ENCODE measurements around the gene MACF1. TPM values are rescaled to one million over a fixed set of nuclear protein-coding genes. Genes with fewer than 3 reads are reported as not detected.

MACF1 gene
- total and polyA plus RNA-seq, 9 donors = 198 to 352 (median 263) TPM

- Histone ChIP-seq H3K4me3 (ENCODE audit: low read length) (peak overlapping the region; percentile 66), H3K27ac (ENCODE audit: low read length) (peak overlapping the region; percentile 94), H3K4me1 (ENCODE audit: control insufficient read depth, insufficient read depth, low read length) (peaks cover 59% of the 10 kb centered on the region), H3K27me3 (ENCODE audit: control insufficient read depth, insufficient read depth, low read length) (no peaks in the 10 kb centered on the region), H3K36me3 (ENCODE audit: control insufficient read depth, insufficient read depth, low read length) (peaks cover 17% of the 10 kb centered on the region), H3K9me3 (replicated peaks; ENCODE audit: control insufficient read depth, low read depth, low read length) (no peaks in the 10 kb centered on the region)
- WGBS (ENCODE audit: insufficient coverage) = 1% methylated on average over 28 of the region's 53 CpGs
- peak; percentile 99 for DNase-seq
Measured at GRCh38 chr1:39408641-39409054, 204.2 kb downstream of the MACF1 start.

GRCh38 chr1:39409055-39409816 lies 204.7 kb downstream of the MACF1 start:
- Histone ChIP-seq H3K4me3 (ENCODE audit: low read length) (peak overlapping the region; percentile 59), H3K27ac (ENCODE audit: low read length) (peak overlapping the region; percentile 79), H3K36me3 (ENCODE audit: control insufficient read depth, insufficient read depth, low read length) (peaks cover 22% of the 10 kb centered on the region), H3K27me3 (ENCODE audit: control insufficient read depth, insufficient read depth, low read length) (no peaks in the 10 kb centered on the region), H3K9me3 (replicated peaks; ENCODE audit: control insufficient read depth, low read depth, low read length) (no peaks in the 10 kb centered on the region), H3K4me1 (ENCODE audit: control insufficient read depth, insufficient read depth, low read length) (peaks cover 65% of the 10 kb centered on the region)
- 0% methylated on average over 68 of the region's 71 CpGs for WGBS (ENCODE audit: insufficient coverage)
- peak; percentile 84 for DNase-seq

GRCh38 chr1:39410915-39411436 lies 206.5 kb downstream of the MACF1 start:
- 46% methylated on average over 2 of the region's 3 CpGs for WGBS (ENCODE audit: insufficient coverage)
- Histone ChIP-seq H3K4me3 (ENCODE audit: low read length) (peak overlapping the region; percentile 59), H3K27ac (ENCODE audit: low read length) (peak overlapping the region; percentile 33), H3K4me1 (ENCODE audit: control insufficient read depth, insufficient read depth, low read length) (peaks cover 56% of the 10 kb centered on the region), H3K27me3 (ENCODE audit: control insufficient read depth, insufficient read depth, low read length) (no peaks in the 10 kb centered on the region), H3K9me3 (replicated peaks; ENCODE audit: control insufficient read depth, low read depth, low read length) (no peaks in the 10 kb centered on the region), H3K36me3 (ENCODE audit: control insufficient read depth, insufficient read depth, low read length) (peaks cover 25% of the 10 kb centered on the region)
- DNase-seq = peak; percentile 93

GRCh38 chr1:39411526-39412478 lies 207.3 kb downstream of the MACF1 start:
- Histone ChIP-seq H3K27me3 (ENCODE audit: control insufficient read depth, insufficient read depth, low read length) (no peaks in the 10 kb centered on the region), H3K36me3 (ENCODE audit: control insufficient read depth, insufficient read depth, low read length) (peaks cover 27% of the 10 kb centered on the region), H3K27ac (ENCODE audit: low read length) (peak overlapping the region; percentile 33), H3K9me3 (replicated peaks; ENCODE audit: control insufficient read depth, low read depth, low read length) (no peaks in the 10 kb centered on the region), H3K4me3 (ENCODE audit: low read length) (peak overlapping the region; percentile 59), H3K4me1 (ENCODE audit: control insufficient read depth, insufficient read depth, low read length) (peaks cover 52% of the 10 kb centered on the region)
- no peak for DNase-seq
- 43% methylated on average over 2 of the region's 3 CpGs for WGBS (ENCODE audit: insufficient coverage)

- Histone ChIP-seq H3K4me1 (ENCODE audit: control insufficient read depth, insufficient read depth, low read length) (peaks cover 43% of the 10 kb centered on the region), H3K4me3 (ENCODE audit: low read length) (no peak overlapping the region), H3K27ac (ENCODE audit: low read length) (peak overlapping the region; percentile 5), H3K9me3 (replicated peaks; ENCODE audit: control insufficient read depth, low read depth, low read length) (no peaks in the 10 kb centered on the region), H3K36me3 (ENCODE audit: control insufficient read depth, insufficient read depth, low read length) (peaks cover 27% of the 10 kb centered on the region), H3K27me3 (ENCODE audit: control insufficient read depth, insufficient read depth, low read length) (no peaks in the 10 kb centered on the region)
- WGBS (ENCODE audit: insufficient coverage) = 100% methylated on average over 1 of the region's 2 CpGs
- DNase-seq = no peak
Measured at GRCh38 chr1:39412892-39413291, 208.4 kb downstream of the MACF1 start.

GRCh38 chr1:39413902-39414528 lies 209.5 kb downstream of the MACF1 start:
- H3K27me3 ChIP-seq (ENCODE audit: control insufficient read depth, insufficient read depth, low read length) = no peaks in the 10 kb centered on the region
- DNase-seq = peak; percentile 35
- no peak overlapping the region for H3K27ac ChIP-seq (ENCODE audit: low read length)
- 58% methylated on average over 4 of the region's 4 CpGs for WGBS (ENCODE audit: insufficient coverage)
- peaks cover 40% of the 10 kb centered on the region for H3K4me1 ChIP-seq (ENCODE audit: control insufficient read depth, insufficient read depth, low read length)
- H3K36me3 ChIP-seq (ENCODE audit: control insufficient read depth, insufficient read depth, low read length) = peaks cover 32% of the 10 kb centered on the region
- no peaks in the 10 kb centered on the region for H3K9me3 ChIP-seq (replicated peaks; ENCODE audit: control insufficient read depth, low read depth, low read length)
- no peak overlapping the region for H3K4me3 ChIP-seq (ENCODE audit: low read length)

- H3K27ac ChIP-seq (ENCODE audit: low read length) = no peak overlapping the region
- DNase-seq = no peak
- H3K4me1 ChIP-seq (ENCODE audit: control insufficient read depth, insufficient read depth, low read length) = peaks cover 33% of the 10 kb centered on the region
- no peaks in the 10 kb centered on the region for H3K9me3 ChIP-seq (replicated peaks; ENCODE audit: control insufficient read depth, low read depth, low read length)
- 88% methylated on average over 9 of the region's 9 CpGs for WGBS (ENCODE audit: insufficient coverage)
- no peak overlapping the region for H3K4me3 ChIP-seq (ENCODE audit: low read length)
- no peaks in the 10 kb centered on the region for H3K27me3 ChIP-seq (ENCODE audit: control insufficient read depth, insufficient read depth, low read length)
- peaks cover 37% of the 10 kb centered on the region for H3K36me3 ChIP-seq (ENCODE audit: control insufficient read depth, insufficient read depth, low read length)
Measured at GRCh38 chr1:39415553-39415952, 211.1 kb downstream of the MACF1 start.

- Histone ChIP-seq H3K36me3 (ENCODE audit: control insufficient read depth, insufficient read depth, low read length) (peaks cover 35% of the 10 kb centered on the region), H3K27me3 (ENCODE audit: control insufficient read depth, insufficient read depth, low read length) (no peaks in the 10 kb centered on the region), H3K4me1 (ENCODE audit: control insufficient read depth, insufficient read depth, low read length) (peaks cover 22% of the 10 kb centered on the region), H3K4me3 (ENCODE audit: low read length) (no peak overlapping the region), H3K9me3 (replicated peaks; ENCODE audit: control insufficient read depth, low read depth, low read length) (no peaks in the 10 kb centered on the region), H3K27ac (ENCODE audit: low read length) (no peak overlapping the region)
- DNase-seq = no peak
Measured at GRCh38 chr1:39416609-39417008, 212.1 kb downstream of the MACF1 start.

- H3K9me3 ChIP-seq (replicated peaks; ENCODE audit: control insufficient read depth, low read depth, low read length) = no peaks in the 10 kb centered on the region
- WGBS (ENCODE audit: insufficient coverage) = 78% methylated on average over 1 of the region's 4 CpGs
- H3K4me1 ChIP-seq (ENCODE audit: control insufficient read depth, insufficient read depth, low read length) = peaks cover 8% of the 10 kb centered on the region
- H3K27ac ChIP-seq (ENCODE audit: low read length) = no peak overlapping the region
- no peak overlapping the region for H3K4me3 ChIP-seq (ENCODE audit: low read length)
- no peaks in the 10 kb centered on the region for H3K27me3 ChIP-seq (ENCODE audit: control insufficient read depth, insufficient read depth, low read length)
- peaks cover 24% of the 10 kb centered on the region for H3K36me3 ChIP-seq (ENCODE audit: control insufficient read depth, insufficient read depth, low read length)
- no peak for DNase-seq
Measured at GRCh38 chr1:39418236-39418635, 213.7 kb downstream of the MACF1 start.

GRCh38 chr1:39420493-39420892 lies 216.0 kb downstream of the MACF1 start:
- no peak for DNase-seq
- no peaks in the 10 kb centered on the region for H3K4me1 ChIP-seq (ENCODE audit: control insufficient read depth, insufficient read depth, low read length)
- H3K27me3 ChIP-seq (ENCODE audit: control insufficient read depth, insufficient read depth, low read length) = no peaks in the 10 kb centered on the region
- no peak overlapping the region for H3K4me3 ChIP-seq (ENCODE audit: low read length)
- peaks cover 28% of the 10 kb centered on the region for H3K36me3 ChIP-seq (ENCODE audit: control insufficient read depth, insufficient read depth, low read length)
- H3K27ac ChIP-seq (ENCODE audit: low read length) = no peak overlapping the region
- H3K9me3 ChIP-seq (replicated peaks; ENCODE audit: control insufficient read depth, low read depth, low read length) = no peaks in the 10 kb centered on the region
